ENCODE results near the gene NFIA. TPM values are rescaled to one million over a fixed set of nuclear protein-coding genes. Genes with fewer than 3 reads are reported as not detected.

NFIA gene
- total RNA-seq, 1 donor from 2014 or later, result 1.2 TPM

DNA sequence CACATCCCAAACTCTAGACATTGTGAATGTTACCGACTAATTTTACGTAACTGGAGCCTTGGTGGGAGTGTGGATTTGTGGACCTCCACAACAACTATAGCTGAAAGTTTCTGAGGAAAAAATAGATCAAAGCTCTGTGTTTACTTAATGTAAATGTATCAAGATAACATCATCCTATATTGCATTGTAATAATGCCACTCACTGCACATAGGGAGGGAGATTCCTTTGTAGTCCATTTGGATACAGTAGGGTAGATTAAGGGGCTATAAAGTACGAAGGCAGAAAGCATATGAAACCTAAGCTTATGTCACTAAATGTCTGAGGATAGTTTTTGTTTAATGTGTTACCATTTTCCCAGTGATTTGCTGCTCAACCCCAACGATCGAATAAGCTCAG lies 369.2 kb downstream of the NFIA start:
- H3K27me3 Mint-ChIP-seq, result peaks cover 5% of the 10 kb centered on the region
- no peaks in the 10 kb centered on the region for H3K9me3 Mint-ChIP-seq (ENCODE audit: low read depth)
- no peak for DNase-seq (ENCODE audit: low spot score, unreplicated experiment)
- H3K4me3 Mint-ChIP-seq (ENCODE audit: low read depth), result no peak overlapping the region
- peaks cover 3% of the 10 kb centered on the region for H3K36me3 Mint-ChIP-seq (ENCODE audit: insufficient read depth)
- TF ChIP-seq, protein P1, sequence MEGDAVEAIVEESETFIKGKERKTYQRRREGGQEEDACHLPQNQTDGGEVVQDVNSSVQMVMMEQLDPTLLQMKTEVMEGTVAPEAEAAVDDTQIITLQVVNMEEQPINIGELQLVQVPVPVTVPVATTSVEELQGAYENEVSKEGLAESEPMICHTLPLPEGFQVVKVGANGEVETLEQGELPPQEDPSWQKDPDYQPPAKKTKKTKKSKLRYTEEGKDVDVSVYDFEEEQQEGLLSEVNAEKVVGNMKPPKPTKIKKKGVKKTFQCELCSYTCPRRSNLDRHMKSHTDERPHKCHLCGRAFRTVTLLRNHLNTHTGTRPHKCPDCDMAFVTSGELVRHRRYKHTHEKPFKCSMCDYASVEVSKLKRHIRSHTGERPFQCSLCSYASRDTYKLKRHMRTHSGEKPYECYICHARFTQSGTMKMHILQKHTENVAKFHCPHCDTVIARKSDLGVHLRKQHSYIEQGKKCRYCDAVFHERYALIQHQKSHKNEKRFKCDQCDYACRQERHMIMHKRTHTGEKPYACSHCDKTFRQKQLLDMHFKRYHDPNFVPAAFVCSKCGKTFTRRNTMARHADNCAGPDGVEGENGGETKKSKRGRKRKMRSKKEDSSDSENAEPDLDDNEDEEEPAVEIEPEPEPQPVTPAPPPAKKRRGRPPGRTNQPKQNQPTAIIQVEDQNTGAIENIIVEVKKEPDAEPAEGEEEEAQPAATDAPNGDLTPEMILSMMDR (IDR thresholded peaks at IDR 0.05; ENCODE audit: unreplicated experiment), result no peak
- no peak overlapping the region for H3K27ac Mint-ChIP-seq
- peaks cover 45% of the 10 kb centered on the region for H3K4me1 Mint-ChIP-seq (ENCODE audit: low read depth)

DNA sequence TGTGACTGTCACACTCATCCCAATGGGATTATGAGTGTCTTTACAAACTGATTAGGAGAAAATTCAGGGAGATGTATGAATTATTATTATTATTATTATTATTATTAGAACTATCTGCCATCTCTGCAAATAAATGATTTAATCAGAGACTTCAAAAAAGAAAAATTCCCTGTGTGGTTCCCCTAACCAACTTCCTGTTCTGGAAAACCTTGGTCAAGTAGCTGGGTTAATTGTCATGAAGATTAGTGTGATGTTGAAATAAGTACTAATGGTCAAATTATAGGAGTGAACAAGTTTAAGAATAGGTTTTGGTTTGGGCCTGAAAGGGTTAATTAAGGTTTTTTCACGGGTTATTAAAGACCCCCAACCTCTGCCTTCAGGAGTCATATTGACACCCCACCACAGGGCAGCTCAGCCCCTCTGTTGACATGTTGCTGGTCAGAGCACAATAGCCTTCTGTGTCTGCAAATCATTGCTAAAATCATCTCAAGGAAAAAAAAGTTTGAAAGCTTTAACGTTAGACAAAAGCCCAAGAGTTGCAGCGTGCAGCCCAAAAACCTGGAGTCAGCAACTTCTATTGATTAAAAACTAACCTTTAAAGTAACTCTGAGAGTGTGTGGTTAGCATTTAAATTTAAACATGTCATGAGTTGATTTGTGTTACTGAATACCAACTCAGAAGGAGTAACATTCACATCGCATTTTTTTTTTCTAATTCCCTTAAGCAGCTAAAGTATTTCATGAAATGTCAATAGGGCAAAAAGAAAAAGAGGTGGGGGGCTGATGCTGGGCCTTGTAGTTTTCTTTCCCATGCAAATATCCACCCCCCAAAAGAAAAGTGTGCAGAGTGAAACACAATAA lies 370.0 kb downstream of the NFIA start:
- TF ChIP-seq, protein P1 (IDR thresholded peaks at IDR 0.05; ENCODE audit: unreplicated experiment), result no peak
- H3K9me3 Mint-ChIP-seq (ENCODE audit: low read depth), result no peaks in the 10 kb centered on the region
- H3K27ac Mint-ChIP-seq, result peak overlapping the region; percentile 99
- peaks cover 5% of the 10 kb centered on the region for H3K27me3 Mint-ChIP-seq
- peaks cover 3% of the 10 kb centered on the region for H3K36me3 Mint-ChIP-seq (ENCODE audit: insufficient read depth)
- H3K4me1 Mint-ChIP-seq (ENCODE audit: low read depth), result peaks cover 45% of the 10 kb centered on the region
- no peak for DNase-seq (ENCODE audit: low spot score, unreplicated experiment)
- no peak overlapping the region for H3K4me3 Mint-ChIP-seq (ENCODE audit: low read depth)

DNA sequence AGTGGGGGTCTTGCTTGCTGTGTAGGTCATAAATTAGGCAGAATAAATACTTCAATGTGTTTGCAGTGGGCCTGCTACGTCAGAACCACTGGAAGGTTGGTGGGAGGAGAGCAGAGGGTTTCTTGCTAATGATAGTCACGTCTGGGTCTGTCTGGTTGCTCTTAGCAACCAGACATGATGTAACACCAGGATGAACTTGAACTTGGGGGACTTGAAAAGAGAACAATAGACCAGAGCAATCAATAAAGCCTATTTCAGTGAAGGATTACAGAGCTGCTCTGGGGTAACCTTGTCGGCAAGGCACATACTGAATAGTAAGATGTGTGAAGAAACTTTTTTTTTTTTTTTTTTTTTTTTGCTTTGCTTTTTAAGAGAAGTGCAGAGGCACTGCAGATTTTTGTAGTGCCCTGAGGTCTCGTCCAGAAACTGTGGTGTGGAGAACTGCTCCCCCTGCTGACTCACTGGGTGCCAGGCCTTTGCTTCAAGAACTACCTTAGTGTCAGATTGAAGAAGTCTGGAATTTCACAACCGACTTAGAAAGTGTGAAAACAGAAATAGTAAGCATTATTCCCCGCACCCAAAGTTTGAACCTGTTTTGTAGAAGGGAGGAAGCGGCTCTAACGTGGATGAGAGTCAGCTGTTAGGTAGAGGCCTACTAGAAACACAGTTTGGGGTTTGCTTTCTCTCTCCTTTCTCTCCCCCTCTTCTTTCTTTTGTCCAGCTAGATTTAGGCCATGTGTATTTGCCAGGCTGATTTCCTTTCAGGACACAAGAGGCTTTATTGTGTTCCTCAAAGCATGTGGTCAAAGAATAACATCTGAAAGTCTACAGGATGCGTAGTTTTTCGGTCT lies 371.0 kb downstream of the NFIA start:
- no peaks in the 10 kb centered on the region for H3K9me3 Mint-ChIP-seq (ENCODE audit: low read depth)
- peaks cover 3% of the 10 kb centered on the region for H3K36me3 Mint-ChIP-seq (ENCODE audit: insufficient read depth)
- peaks cover 45% of the 10 kb centered on the region for H3K4me1 Mint-ChIP-seq (ENCODE audit: low read depth)
- H3K27ac Mint-ChIP-seq, result peak overlapping the region; percentile 99
- peak overlapping the region; percentile 35 for H3K4me3 Mint-ChIP-seq (ENCODE audit: low read depth)
- peak; percentile 52 for DNase-seq (ENCODE audit: low spot score, unreplicated experiment)
- peaks cover 5% of the 10 kb centered on the region for H3K27me3 Mint-ChIP-seq
- TF ChIP-seq, protein P1 (IDR thresholded peaks at IDR 0.05; ENCODE audit: unreplicated experiment), result peak; percentile 75

DNA sequence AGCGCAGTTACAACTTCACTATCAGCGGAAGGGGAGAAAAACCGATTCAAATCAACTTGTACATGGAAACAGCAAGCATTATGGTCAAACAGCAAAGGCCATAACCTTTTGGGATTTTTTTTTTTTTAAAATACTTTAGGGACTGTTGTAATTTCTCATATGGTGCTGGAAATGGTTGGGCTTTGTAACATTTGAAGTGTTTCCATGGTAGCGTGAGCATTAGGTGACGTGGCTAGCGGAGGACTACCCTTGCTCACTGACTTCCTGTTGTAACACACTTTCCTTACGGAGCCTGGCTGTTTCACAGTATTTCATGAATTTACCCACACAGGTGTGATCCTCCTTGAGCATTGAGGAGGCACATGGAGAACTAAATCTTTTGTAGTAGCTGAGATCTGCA lies 373.0 kb downstream of the NFIA start:
- no peak for DNase-seq (ENCODE audit: low spot score, unreplicated experiment)
- Mint-ChIP-seq H3K4me1 (ENCODE audit: low read depth) (peaks cover 44% of the 10 kb centered on the region), H3K27ac (no peak overlapping the region), H3K27me3 (peaks cover 14% of the 10 kb centered on the region), H3K4me3 (ENCODE audit: low read depth) (no peak overlapping the region), H3K9me3 (ENCODE audit: low read depth) (no peaks in the 10 kb centered on the region), H3K36me3 (ENCODE audit: insufficient read depth) (peaks cover 2% of the 10 kb centered on the region)
- TF ChIP-seq, protein P1 (IDR thresholded peaks at IDR 0.05; ENCODE audit: unreplicated experiment), result no peak

DNA sequence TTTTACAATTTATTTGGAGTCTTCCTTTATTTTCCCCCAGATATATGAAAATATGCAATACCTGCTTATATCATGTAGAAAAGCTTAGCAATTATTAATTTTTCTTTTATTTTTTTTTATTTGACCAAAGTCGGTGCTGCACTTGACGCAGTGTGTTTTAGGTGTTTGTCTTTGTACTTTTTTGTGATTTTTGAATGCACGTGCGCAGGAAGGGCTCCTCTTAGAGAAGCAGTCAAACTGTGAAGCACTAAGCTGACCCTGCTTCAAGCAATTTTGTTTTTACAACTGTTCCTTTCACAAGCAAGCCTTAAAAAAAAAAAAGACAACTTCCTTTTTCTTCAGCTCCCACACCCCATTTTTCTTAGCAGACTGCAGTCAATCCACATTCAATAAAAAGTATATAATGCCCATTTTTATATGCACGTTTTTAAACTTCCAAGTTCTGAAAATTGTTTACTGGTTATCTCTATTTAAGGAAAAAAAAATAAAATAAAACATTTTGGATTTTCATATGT lies 375.2 kb downstream of the NFIA start:
- H3K9me3 Mint-ChIP-seq (ENCODE audit: low read depth), result no peaks in the 10 kb centered on the region
- no peak for DNase-seq (ENCODE audit: low spot score, unreplicated experiment)
- TF ChIP-seq, protein P1 (IDR thresholded peaks at IDR 0.05; ENCODE audit: unreplicated experiment), result no peak
- H3K4me1 Mint-ChIP-seq (ENCODE audit: low read depth), result peaks cover 23% of the 10 kb centered on the region
- peaks cover 2% of the 10 kb centered on the region for H3K36me3 Mint-ChIP-seq (ENCODE audit: insufficient read depth)
- H3K4me3 Mint-ChIP-seq (ENCODE audit: low read depth), result no peak overlapping the region
- no peak overlapping the region for H3K27ac Mint-ChIP-seq
- H3K27me3 Mint-ChIP-seq, result peaks cover 17% of the 10 kb centered on the region

Data from progenitor cell of endocrine pancreas (in vitro differentiated cells).